WERI-Rb-1 (cell line): Measurements from ENCODE around the gene INTS1.

ENCODE experiments used
- DNase-seq: peaks from one replicate; pipeline ENCODE4 v3.0.0-alpha.2; 2020
- H3K27ac ChIP-seq: fragments of 250-450 bp; sonication (Bioruptor Pico); 2 replicates; pipeline ENCODE4 v1.5.1; 2020; ENCODE audit warnings: mild to moderate bottlenecking, moderate library complexity
- H3K27me3 ChIP-seq: fragments of 250-450 bp; sonication (Bioruptor Pico); 2 replicates; pipeline ENCODE4 v1.5.1; 2021; ENCODE audit warnings: mild to moderate bottlenecking, low read depth, moderate library complexity; ENCODE audit not compliant: insufficient read depth, severe bottlenecking
- H3K36me3 ChIP-seq: fragments of 250-450 bp; sonication (Bioruptor Pico); 2 replicates; pipeline ENCODE4 v1.5.1; 2020; ENCODE audit warnings: mild to moderate bottlenecking, moderate library complexity
- H3K4me3 ChIP-seq: 2 replicates; pipeline ENCODE4 v1.5.1; 2011; ENCODE audit warnings: low read depth, mild to moderate bottlenecking, control low read depth, low read length
- H3K9me3 ChIP-seq: fragments of 250-450 bp; sonication (Bioruptor Pico); 2 replicates; pipeline ENCODE4 v1.5.1; 2021; ENCODE audit warnings: mild to moderate bottlenecking, moderate library complexity; ENCODE audit not compliant: severe bottlenecking
- CTCF ChIP-seq: IDR thresholded peaks from 2 replicates; pipeline ENCODE4 v1.5.1; 2011; ENCODE audit warnings: low read depth, mild to moderate bottlenecking, control low read depth, inconsistent platforms, low read length

Gene INTS1

DNA sequence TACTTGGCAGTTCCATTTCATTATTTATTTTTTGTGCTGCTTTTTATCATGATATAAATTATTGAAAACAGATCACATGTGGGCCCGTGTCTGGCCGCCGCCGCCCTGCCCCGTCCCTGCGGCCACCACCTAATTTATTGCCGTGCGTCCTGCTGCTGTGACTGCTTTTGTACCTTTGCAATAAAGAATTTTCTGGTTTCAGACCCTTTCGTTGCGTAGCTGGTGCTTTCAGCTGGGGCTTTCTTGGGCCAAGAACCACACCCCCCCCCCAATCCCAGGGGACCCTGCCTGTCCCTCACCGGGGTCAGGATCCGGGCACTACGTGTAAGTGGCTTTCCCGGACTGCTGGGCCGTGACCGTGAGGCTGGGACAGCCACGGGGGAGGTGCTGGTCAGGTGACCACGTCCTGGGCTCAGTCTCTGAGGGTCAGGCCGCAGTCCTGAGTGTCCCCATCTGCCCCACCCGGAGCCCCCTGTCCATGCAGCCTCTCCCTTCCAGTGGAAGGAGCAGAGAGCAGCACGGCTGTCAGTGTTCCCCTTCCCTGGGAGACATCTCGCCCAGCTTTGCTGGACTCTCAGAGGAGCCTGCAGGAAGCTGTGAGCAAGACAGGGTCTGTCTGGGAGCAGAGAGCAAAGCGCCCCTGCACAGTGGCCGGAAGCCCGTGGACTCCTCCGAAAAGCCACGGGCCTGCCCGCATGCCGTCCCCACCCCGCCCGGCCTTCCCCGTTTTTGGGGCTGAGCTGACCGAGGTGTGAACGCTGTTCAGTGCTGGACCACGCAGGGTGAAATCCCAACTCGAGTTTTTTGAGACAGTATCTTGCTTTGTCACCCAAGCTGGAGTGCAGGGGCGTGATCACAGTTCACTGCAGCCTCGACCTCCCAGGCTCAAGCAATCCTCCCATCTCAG lies 38.9 kb upstream of the INTS1 start:
- no peak for TF ChIP-seq CTCF
- H3K9me3 ChIP-seq = no peaks in the 10 kb centered on the region
- H3K36me3 ChIP-seq = peaks cover 44% of the 10 kb centered on the region
- DNase-seq = peak; percentile 77
- H3K4me3 ChIP-seq = no peak overlapping the region
- H3K27ac ChIP-seq = peak overlapping the region; percentile 53
- no peaks in the 10 kb centered on the region for H3K27me3 ChIP-seq

GRCh38 chr7:1542329-1542728 lies 38.1 kb upstream of the INTS1 start:
- H3K36me3 ChIP-seq = peaks cover 38% of the 10 kb centered on the region
- peak overlapping the region; percentile 53 for H3K27ac ChIP-seq
- H3K27me3 ChIP-seq = no peaks in the 10 kb centered on the region
- H3K4me3 ChIP-seq = no peak overlapping the region
- TF ChIP-seq CTCF = no peak
- DNase-seq = no peak
- H3K9me3 ChIP-seq = no peaks in the 10 kb centered on the region

DNA sequence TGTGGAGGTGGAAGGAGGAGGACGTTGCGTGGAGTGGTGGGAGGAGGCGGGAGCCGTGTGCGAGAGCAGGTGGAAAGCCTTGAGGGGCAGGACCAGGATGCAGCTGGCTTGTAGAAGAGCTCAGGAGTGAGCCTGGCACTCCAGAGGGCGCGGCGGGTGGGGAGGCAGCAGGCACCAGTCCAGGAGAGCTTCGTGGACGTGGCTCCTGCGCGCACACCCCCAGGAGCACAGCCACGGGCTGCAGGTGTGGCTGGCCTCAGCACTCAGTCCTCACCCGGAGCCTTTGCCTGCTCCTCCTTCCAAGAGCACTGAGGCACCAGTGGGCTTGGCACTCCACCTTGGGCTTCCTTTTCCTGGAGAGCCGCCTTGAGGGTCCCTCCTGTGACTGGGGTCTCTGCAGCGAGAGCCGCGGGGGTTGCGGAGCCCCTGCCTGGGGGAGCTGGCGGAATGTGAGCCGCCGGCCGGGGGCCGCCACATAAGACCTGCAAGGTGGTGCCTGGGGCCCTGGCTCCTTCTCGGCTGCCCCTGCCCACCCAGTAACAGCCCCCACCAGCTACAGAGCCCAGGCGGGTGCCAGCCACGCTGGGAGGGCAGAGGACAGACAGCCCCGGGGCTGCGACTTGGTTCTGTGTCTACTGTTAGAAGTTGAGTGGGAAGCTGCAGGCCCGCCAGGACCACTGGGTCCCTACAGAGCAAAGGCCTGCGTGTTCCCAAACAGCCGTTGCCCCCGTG lies 37.4 kb upstream of the INTS1 start:
- peaks cover 33% of the 10 kb centered on the region for H3K36me3 ChIP-seq
- DNase-seq = no peak
- no peak for TF ChIP-seq CTCF

GRCh38 chr7:1540776-1541271 lies 36.6 kb upstream of the INTS1 start:
- Histone ChIP-seq H3K27ac (no peak overlapping the region), H3K4me3 (no peak overlapping the region), H3K36me3 (peaks cover 28% of the 10 kb centered on the region), H3K27me3 (no peaks in the 10 kb centered on the region), H3K9me3 (no peaks in the 10 kb centered on the region)
- no peak for TF ChIP-seq CTCF
- DNase-seq = no peak

More for the DNA sequence above, 37.4 kb upstream of the INTS1 start:
- no peak overlapping the region for H3K27ac ChIP-seq
- no peaks in the 10 kb centered on the region for H3K9me3 ChIP-seq
- H3K4me3 ChIP-seq = no peak overlapping the region
- H3K27me3 ChIP-seq = no peaks in the 10 kb centered on the region

DNA sequence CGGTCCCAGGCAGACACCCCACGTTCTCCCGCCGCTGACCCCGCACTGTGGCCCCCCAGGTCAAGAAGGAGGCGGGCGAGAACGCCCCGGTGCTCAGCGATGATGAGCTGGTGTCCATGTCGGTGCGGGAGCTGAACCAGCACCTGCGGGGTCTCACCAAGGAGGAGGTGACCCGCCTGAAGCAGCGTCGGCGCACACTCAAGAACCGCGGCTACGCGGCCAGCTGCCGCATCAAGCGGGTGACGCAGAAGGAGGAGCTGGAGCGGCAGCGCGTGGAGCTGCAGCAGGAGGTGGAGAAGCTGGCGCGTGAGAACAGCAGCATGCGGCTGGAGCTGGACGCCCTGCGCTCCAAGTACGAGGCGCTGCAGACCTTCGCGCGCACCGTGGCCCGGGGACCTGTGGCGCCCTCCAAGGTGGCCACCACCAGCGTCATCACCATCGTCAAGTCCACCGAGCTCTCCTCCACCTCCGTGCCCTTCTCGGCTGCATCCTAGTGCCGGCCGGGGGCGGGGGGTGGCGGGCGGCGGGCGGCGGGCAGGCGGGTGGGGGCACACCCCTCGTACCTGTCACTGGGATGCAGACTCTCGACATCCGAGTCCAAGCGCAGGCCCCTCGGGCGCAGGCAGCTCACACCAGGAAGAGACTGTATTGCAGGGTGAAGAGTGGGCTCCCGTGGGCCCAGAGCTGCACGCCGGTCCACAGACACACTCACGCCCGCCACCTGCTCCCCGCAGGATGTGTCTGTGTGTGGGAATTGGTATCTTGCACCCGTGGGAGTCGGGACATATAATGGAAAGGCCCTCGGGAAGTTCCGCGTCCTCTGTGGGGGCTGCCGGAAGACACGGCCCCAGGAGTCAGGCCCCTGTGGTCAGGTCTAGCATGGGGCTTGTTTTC lies 35.9 kb upstream of the INTS1 start:
- no peak for TF ChIP-seq CTCF
- Histone ChIP-seq H3K27ac (no peak overlapping the region), H3K36me3 (peaks cover 33% of the 10 kb centered on the region), H3K9me3 (no peaks in the 10 kb centered on the region), H3K4me3 (no peak overlapping the region), H3K27me3 (no peaks in the 10 kb centered on the region)
- DNase-seq = no peak
